AG04450 (cell line): ENCODE data around the gene RNF169. TPM values are rescaled to one million over a fixed set of nuclear protein-coding genes. Genes with fewer than 3 reads are reported as not detected.

ENCODE experiments used
- CTCF ChIA-PET: fragments of 300-600, 350-600 bp; formaldehyde crosslinking; extraction: SDS; loops from one replicate; lab custom pipeline; 2022; ENCODE audit warnings: antibody characterized with exemption, inconsistent platforms; lab: Charles Lee
- POLR2A ChIA-PET: fragments of 350-600 bp; formaldehyde crosslinking; extraction: SDS; loops from one replicate; lab custom pipeline; 2021; ENCODE audit warnings: antibody characterized with exemption, inconsistent platforms; lab: Yijun Ruan, JAX
- DNase-seq: peaks from one replicate; pipeline ENCODE4 v3.0.0-alpha.2; 2011; ENCODE audit warnings: low read depth, low spot score
- H3K27ac ChIP-seq: one replicate; pipeline ENCODE4 v1.5.1; 2012; ENCODE audit warnings: low read depth, low read length, control low read depth
- H3K27me3 ChIP-seq: one replicate; pipeline ENCODE4 v1.6.0; 2012; ENCODE audit warnings: low read length; ENCODE audit not compliant: control insufficient read depth, insufficient read depth
- H3K4me3 ChIP-seq: 2 replicates; pipeline ENCODE4 v1.5.1; 2011; ENCODE audit warnings: mild to moderate bottlenecking, low read depth, low read length, control low read depth
- H3K9me3 ChIP-seq: 2 replicates; pipeline ENCODE4 v1.5.1; 2012; ENCODE audit warnings: low read length; ENCODE audit not compliant: control insufficient read depth, insufficient read depth
- CTCF ChIP-seq: IDR thresholded peaks from 2 replicates; pipeline ENCODE4 v1.5.1; 2011; ENCODE audit warnings: low read depth, low read length, control low read depth, inconsistent platforms
- polyA plus RNA-seq: library from polyadenylated mRNA; depleted of rRNA; stranded (reverse); fragments of >200 nt; gene quantifications from 2 replicates; pipeline ENCODE4 v1.2.3, GENCODE V29; 2011

Gene RNF169
- polyA plus RNA-seq, 1 experiment: 12.3 TPM

DNA sequence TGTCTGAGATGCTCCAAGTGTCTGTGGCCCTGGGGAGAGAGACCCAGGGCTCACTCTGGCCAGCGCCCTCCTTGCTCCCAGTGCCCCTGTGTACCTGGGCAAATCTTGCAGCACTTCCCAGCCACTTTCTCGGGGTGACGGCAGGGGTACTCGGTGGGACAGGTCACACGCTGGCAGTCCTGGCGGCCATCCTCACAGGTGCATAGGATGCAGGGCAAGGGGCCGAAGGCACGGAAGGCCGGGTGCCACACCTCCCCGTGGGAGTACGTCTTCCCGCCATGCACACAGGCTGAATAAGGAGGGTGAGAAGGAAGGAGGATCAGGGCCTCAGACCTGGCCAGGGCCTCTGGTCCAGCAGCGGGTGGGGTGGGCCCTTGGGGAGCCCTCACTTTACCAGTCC is 45.4 kb upstream of the RNF169 start:
- POLR2A ChIA-PET: interaction anchor here (1.1 kb wide), 1 partner anchor 17 kb away, joined by 11 read pairs; no protein-coding TSS in a partner anchor
- no peak overlapping the region for H3K4me3 ChIP-seq
- no peak for TF ChIP-seq CTCF

DNA sequence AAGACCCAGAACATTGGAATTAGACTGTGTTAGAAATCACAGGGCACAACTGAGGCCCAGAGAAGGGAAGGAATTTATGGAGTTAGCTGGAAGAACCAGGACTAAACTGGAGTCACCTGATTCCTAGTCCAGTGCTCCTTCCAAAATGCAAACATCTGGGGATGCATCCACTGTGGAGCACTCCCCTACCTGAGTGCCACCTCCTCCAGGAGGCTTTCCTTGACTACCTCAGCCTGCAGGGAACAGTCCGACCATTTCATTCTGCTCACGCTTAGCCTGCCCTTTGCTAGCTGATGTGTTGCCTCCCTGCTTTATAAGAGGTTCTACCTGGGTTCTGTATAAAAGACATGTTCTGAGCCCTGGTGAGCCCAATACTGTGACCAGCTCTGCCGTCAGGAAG is 41.5 kb upstream of the RNF169 start:
- Histone ChIP-seq H3K27ac (no peak overlapping the region), H3K27me3 (peaks cover 2% of the 10 kb centered on the region), H3K4me3 (no peak overlapping the region), H3K9me3 (no peaks in the 10 kb centered on the region)
- ChIA-PET CTCF (no interaction called here), POLR2A (no interaction called here)
- TF ChIP-seq CTCF: no peak
- no peak for DNase-seq

More for the DNA sequence above, 45.4 kb upstream of the RNF169 start:
- CTCF ChIA-PET: interaction anchor here (0.6 to 8.2 kb wide), 24 partner anchors 7 to 545 kb away, joined by 3 to 140 read pairs (median 7); partner anchors contain the start of gene CHRDL2
- peaks cover 2% of the 10 kb centered on the region for H3K27me3 ChIP-seq
- no peak for DNase-seq
- H3K27ac ChIP-seq: no peak overlapping the region
- no peaks in the 10 kb centered on the region for H3K9me3 ChIP-seq

DNA sequence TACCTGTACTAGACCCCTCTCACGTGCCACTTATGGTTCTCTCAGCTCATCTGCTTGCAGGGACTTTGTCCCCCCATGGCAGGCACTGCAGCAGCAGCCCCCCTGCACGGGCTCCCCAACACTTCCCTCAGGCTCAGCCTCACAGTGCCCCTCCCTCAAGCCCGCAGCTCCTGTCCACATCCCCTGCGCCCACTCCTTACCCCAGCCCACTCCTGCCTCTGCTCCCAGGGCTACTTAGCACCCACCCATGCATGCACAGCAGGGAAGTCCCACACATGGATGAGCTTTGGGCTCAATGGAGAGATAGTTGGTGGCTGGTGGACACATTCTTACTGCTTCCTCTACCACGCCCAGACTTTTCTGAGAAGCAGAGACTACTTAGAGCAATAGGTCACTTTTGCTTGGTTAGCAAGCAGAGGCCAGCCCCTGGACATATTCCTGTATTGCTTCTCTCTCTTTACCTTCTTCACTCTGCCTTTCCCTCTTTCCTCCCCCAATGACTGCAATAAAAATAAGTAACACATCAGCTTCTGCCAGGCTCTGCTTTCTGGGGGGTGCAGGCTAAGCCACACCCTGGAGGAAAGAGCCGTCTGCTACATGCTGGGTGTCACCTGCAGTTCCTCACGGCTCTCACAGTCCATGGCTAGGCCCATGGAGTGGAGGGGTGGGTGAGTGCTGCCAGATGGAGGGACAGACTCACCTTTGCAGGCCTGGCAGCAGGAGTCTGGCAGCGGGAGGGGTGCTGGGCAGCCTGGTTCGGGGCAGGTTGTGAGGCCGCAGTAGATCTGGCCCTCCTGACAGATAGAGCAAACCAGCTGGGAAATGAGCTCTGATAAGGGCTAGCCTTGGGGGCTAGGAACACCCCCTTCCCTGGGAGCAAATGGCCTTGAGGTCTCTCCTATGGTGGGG is 40.8 kb upstream of the RNF169 start:
- no peak for DNase-seq
- no peak overlapping the region for H3K4me3 ChIP-seq
- no peak overlapping the region for H3K27ac ChIP-seq
- peaks cover 2% of the 10 kb centered on the region for H3K27me3 ChIP-seq
- POLR2A ChIA-PET: interaction anchor here (1.1 kb wide), 1 partner anchor 13 kb away, joined by 3 read pairs; no protein-coding TSS in a partner anchor
- CTCF ChIA-PET: no interaction called here
- no peaks in the 10 kb centered on the region for H3K9me3 ChIP-seq
- TF ChIP-seq CTCF: no peak

- TF ChIP-seq CTCF: no peak
- no peak overlapping the region for H3K4me3 ChIP-seq
- CTCF ChIA-PET: no interaction called here
Measured at GRCh38 chr11:74709175-74709574, 39.5 kb upstream of the RNF169 start.

DNA sequence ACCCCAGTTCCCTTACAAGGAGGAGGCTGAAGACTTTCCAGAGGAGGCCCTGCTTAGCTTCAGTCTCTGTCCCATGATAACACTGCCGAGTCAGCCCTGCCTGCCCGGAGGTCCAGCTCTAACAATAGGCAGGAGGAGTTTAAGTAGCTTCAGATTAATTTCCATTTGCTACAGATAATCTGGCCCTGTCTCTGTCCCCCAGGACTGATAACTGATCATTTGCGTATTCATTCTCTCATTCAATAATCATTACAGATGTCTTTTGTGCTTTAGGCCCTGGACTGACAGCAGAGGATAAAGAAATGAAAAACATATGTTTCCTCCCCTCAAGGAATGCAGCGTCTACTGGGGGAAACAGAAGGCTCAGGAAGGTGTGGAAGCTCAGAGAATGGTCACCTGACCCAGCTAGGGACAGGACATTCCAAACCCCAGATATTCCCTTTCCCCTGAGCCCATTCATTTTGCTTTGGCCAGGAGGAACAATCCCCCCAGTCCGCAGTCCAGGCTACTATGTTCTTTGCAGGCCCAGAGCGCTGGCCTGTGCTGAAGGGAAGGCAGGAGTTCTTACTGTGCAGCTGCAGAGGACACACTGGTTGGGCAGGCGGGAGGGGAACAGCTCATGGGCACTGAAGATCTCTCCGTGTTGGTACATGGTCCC is 38.2 kb upstream of the RNF169 start:
- POLR2A ChIA-PET: interaction anchor here (0.7 to 1.6 kb wide), 2 partner anchors 10 to 13 kb away, joined by 4 read pairs; no protein-coding TSS in a partner anchor
- no peak for TF ChIP-seq CTCF
- CTCF ChIA-PET: interaction anchor here (0.7 to 1.9 kb wide), 5 partner anchors 9 to 321 kb away, joined by 3 to 20 read pairs (median 4); no protein-coding TSS in a partner anchor
- H3K9me3 ChIP-seq: no peaks in the 10 kb centered on the region
- H3K27me3 ChIP-seq: peaks cover 2% of the 10 kb centered on the region
- no peak overlapping the region for H3K4me3 ChIP-seq
- no peak for DNase-seq
- H3K27ac ChIP-seq: peak overlapping the region; percentile 69

More at GRCh38 chr11:74709175-74709574, 39.5 kb upstream of the RNF169 start:
- Histone ChIP-seq H3K27ac (no peak overlapping the region), H3K9me3 (no peaks in the 10 kb centered on the region), H3K27me3 (peaks cover 2% of the 10 kb centered on the region)
- POLR2A ChIA-PET: no interaction called here
- no peak for DNase-seq
